ENCODE results near the gene FFAR3. TPM values are rescaled to one million over a fixed set of nuclear protein-coding genes. Genes with fewer than 3 reads are reported as not detected.

Gene FFAR3
- total and polyA plus RNA-seq, 2 donors (not counting 3 experiments of a cell fraction or from before 2014, with no cell fraction given): not detected

DNA sequence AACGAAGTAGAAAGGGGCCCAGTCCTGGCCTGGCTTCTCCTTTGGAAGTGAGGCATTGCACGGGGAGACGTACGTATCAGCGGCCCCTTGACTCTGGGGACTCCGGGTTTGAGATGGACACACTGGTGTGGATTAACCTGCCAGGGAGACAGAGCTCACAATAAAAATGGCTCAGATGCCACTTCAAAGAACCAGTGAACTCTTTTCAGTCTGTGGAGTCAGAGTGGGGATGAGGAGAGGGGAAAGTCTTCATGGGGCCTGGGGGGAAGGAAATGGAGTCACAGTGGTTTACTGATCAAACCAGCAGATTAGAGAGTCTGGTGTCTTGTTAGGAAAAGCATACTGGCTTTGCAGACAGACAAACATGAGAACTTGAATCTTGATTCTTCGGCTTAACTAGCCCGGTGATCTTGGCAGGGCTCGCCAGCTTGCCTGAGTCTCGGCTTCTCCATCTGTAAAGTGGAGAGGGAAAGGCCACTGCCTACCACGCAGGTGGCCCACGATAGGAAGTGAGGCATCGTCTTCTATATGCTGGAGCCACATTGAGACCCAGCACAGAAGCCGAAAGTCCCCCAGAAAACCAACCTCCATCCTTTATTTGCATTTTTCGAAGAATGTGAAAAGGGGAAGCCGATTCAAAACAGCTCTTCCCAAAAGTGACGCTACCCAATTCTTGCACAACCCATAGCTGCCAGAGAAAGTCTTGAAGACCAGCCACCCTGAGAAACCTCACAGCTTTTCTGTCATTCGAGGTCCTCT is 10.9 kb upstream of the FFAR3 start, which contains the start of gene FFAR1:
FFAR1 (plus strand) TSS at position 732 of the 759 bp plus-strand sequence. CDS start 3,650 bp downstream, outside the sequence.
- H3K4me1 ChIP-seq (ENCODE audit: control insufficient read depth, extremely low read depth, insufficient read depth, low read length): no peaks in the 10 kb centered on the region
- no peak within 1 kb of the TSS for H3K4me2 ChIP-seq (ENCODE audit: insufficient read depth, low read length)
- H3K9me3 ChIP-seq (replicated peaks; ENCODE audit: control insufficient read depth, insufficient read depth, low read length): no peaks in the 10 kb centered on the region
- dilution Hi-C loops (cut with MboI; ENCODE audit: extremely low pct_ligation_motif_present, low sequenced_read_pairs): no loop called here
- intact Hi-C loops (cut with micrococcal nuclease): no loop called here
- H3K79me2 ChIP-seq (ENCODE audit: control insufficient read depth, insufficient read depth, low read length): no peaks in the 10 kb centered on the region
- ChIA-PET POLR2A (no interaction called here), CTCF (interaction anchor here (0.8 kb wide), 1 partner anchor 148 kb away, joined by 3 read pairs; no protein-coding TSS in a partner anchor)
- no TSS peak for BruUV-seq (replicated peaks)
- DNase-seq (ENCODE audit: low read depth, low spot score) (no peak), FAIRE-seq (no peak)
- H3K4me3 ChIP-seq (replicated peaks in 1 of 3; ENCODE audit: insufficient read depth in 1 of 3, low read depth in 1 of 3, low read length in 3 of 3): no peak within 1 kb of the TSS
- H2AFZ ChIP-seq (ENCODE audit: low read depth, low read length): no peak within 1 kb of the TSS
- TF ChIP-seq MAX (IDR thresholded peaks at IDR 0.05; ENCODE audit: insufficient read depth, insufficient read length) (no peak), EZH2 (IDR thresholded peaks at IDR 0.05; ENCODE audit: borderline replicate concordance, low read depth, low read length, severe bottlenecking) (no peak), JUN (IDR thresholded peaks at IDR 0.05; ENCODE audit: borderline replicate concordance, insufficient read depth, insufficient read length, low read depth) (no peak), FOS (IDR thresholded peaks at IDR 0.05; ENCODE audit: borderline replicate concordance, insufficient read depth, low read length) (no peak), POLR2A (IDR thresholded peaks at IDR 0.05; ENCODE audit: low read depth, low read length) (no peak), GATA2 (IDR thresholded peaks at IDR 0.05; ENCODE audit: insufficient read depth, insufficient read length, low read depth, low read length) (no peak), POLR2AphosphoS5 (IDR thresholded peaks at IDR 0.05; ENCODE audit: insufficient read depth, low read depth, low read length) (no peak)
- no peaks in the 10 kb centered on the region for H4K20me1 ChIP-seq (replicated peaks; ENCODE audit: control insufficient read depth, extremely low read depth, insufficient read depth, low read length)
- no peaks in the 10 kb centered on the region for H3K27me3 ChIP-seq (ENCODE audit: control insufficient read depth in 2 of 2, insufficient read depth in 2 of 2, low read length in 2 of 2)
- no peaks in the 10 kb centered on the region for H3K9me1 ChIP-seq (replicated peaks; ENCODE audit: control insufficient read depth, extremely low read depth, insufficient read depth, low read length)
- H3K36me3 ChIP-seq (ENCODE audit: control insufficient read depth in 2 of 2, extremely low read depth in 1 of 2, insufficient read depth in 2 of 2, low read length in 2 of 2): no peaks in the 10 kb centered on the region
- no peak within 1 kb of the TSS for H3K27ac ChIP-seq (ENCODE audit: insufficient read depth, low read depth, low read length)
- no peak within 1 kb of the TSS for H3K9ac ChIP-seq (replicated peaks; ENCODE audit: extremely low read depth, insufficient read depth, low read length)

All from endothelial cell of umbilical vein (primary cell).